Measurements from ENCODE around the gene ECT2. TPM values are rescaled to one million over a fixed set of nuclear protein-coding genes. Genes with fewer than 3 reads are reported as not detected.
"Not testable (repeated sequence)": the region's sequence is repeated elsewhere in the genome, so short reads cannot be mapped to it uniquely, and the experiment has no call there.

ECT2 gene
- total RNA-seq, 1 experiment from 2014 or later, result 43.9 TPM

DNA sequence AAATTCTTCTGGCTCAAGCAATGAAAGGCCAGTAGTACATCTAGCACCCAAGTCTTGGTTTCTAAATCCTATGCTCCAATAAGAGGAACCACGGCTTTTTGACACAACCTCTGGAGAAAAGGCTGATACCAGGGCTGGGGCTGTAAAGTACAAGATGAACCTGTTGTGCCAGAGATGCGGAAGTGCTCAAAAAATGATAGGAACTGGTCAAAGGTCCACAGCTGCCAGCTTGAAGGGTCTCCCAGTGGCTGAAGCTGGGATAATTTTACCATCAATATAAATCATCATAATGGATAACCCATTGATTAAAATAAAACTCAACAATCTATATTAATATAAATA is 39.1 kb upstream of the ECT2 start:
- H3K4me1 ChIP-seq, result no peaks in the 10 kb centered on the region
- H3K27ac ChIP-seq, result no peak overlapping the region; the same call in 1 of the 2 replicates
- H3K27me3 ChIP-seq, result no peaks in the 10 kb centered on the region
- H3K4me3 ChIP-seq, result peak overlapping the region; percentile 75
- peak in 1 of 2 experiments; percentile 2 for DNase-seq
- no peaks in the 10 kb centered on the region for H3K9me3 ChIP-seq (replicated peaks)
- H3K36me3 ChIP-seq, result no peaks in the 10 kb centered on the region

DNA sequence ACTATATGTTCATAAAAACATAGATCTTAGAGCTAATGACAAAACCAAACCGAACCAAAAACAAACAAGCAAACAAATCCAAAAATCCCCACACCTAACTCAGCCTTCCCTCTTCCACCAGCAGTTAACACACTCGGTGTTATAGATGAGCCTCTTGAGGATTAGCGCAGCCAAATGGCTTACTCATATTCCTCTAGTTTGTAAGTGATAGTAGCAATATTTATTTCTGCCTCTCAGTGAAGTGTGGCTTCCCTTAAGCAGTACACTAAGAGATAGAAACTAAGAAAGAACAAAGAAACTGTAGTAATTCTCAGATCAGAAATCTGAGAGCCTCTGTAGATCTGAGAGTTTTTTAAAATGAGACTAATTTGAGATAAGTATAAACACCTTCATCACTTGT is 37.2 kb upstream of the ECT2 start:
- H3K9me3 ChIP-seq (replicated peaks), result no peaks in the 10 kb centered on the region
- H3K27me3 ChIP-seq, result no peaks in the 10 kb centered on the region
- DNase-seq, result no peak
- H3K4me1 ChIP-seq, result no peaks in the 10 kb centered on the region
- no peaks in the 10 kb centered on the region for H3K36me3 ChIP-seq
- H3K4me3 ChIP-seq, result no peak overlapping the region
- no peak overlapping the region for H3K27ac ChIP-seq

GRCh38 chr3:172716476-172716875 is 34.0 kb upstream of the ECT2 start:
- H3K27ac ChIP-seq, result no peak overlapping the region
- H3K27me3 ChIP-seq, result no peaks in the 10 kb centered on the region
- no peaks in the 10 kb centered on the region for H3K36me3 ChIP-seq
- H3K4me3 ChIP-seq, result no peak overlapping the region
- no peak for DNase-seq
- no peaks in the 10 kb centered on the region for H3K9me3 ChIP-seq (replicated peaks)
- no peaks in the 10 kb centered on the region for H3K4me1 ChIP-seq

GRCh38 chr3:172717493-172718088 is 32.9 kb upstream of the ECT2 start:
- DNase-seq, result no peak
- Histone ChIP-seq H3K9me3 (replicated peaks) (no peaks in the 10 kb centered on the region), H3K4me1 (no peaks in the 10 kb centered on the region), H3K4me3 (no peak overlapping the region), H3K27me3 (no peaks in the 10 kb centered on the region), H3K27ac (no peak overlapping the region), H3K36me3 (no peaks in the 10 kb centered on the region)

DNA sequence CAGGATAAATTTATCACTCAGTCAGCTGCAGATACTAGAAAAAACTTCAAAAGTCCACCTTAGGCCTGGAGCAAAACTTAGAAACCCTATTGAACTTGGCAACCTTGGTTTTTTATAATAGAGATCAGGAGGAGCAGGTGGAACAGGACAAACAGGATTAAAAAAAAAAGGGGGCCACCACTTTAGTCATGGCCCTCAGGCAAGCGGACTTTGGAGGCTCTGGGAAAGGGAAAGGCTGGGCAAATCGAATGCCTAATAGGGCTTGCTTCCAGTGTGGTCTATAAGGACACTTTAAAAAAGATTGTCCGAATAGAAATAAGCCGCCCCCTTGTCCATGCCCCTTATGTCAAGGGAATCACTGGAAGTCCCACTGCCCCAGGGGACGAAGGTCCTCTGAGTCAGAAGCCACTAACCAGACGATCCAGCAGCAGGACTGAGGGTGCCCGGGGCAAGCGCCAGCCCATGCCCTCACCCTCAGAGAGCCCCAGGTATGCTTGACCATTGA is 27.9 kb upstream of the ECT2 start:
- not testable (repeated sequence) for H3K4me1 ChIP-seq; H3K4me3 ChIP-seq; H3K27me3 ChIP-seq; H3K9me3 ChIP-seq (replicated peaks); H3K27ac ChIP-seq; DNase-seq; H3K36me3 ChIP-seq

GRCh38 chr3:172726380-172726779 is 24.1 kb upstream of the ECT2 start:
- DNase-seq, result no peak
- Histone ChIP-seq H3K27ac (no peak overlapping the region), H3K9me3 (replicated peaks) (no peaks in the 10 kb centered on the region), H3K4me1 (no peaks in the 10 kb centered on the region), H3K36me3 (no peaks in the 10 kb centered on the region), H3K4me3 (no peak overlapping the region), H3K27me3 (no peaks in the 10 kb centered on the region)

GRCh38 chr3:172735014-172735413 is 15.5 kb upstream of the ECT2 start:
- Histone ChIP-seq H3K27ac (no peak overlapping the region), H3K4me3 (no peak overlapping the region), H3K4me1 (no peaks in the 10 kb centered on the region), H3K9me3 (replicated peaks) (no peaks in the 10 kb centered on the region), H3K27me3 (no peaks in the 10 kb centered on the region), H3K36me3 (no peaks in the 10 kb centered on the region)
- DNase-seq, result no peak

DNA sequence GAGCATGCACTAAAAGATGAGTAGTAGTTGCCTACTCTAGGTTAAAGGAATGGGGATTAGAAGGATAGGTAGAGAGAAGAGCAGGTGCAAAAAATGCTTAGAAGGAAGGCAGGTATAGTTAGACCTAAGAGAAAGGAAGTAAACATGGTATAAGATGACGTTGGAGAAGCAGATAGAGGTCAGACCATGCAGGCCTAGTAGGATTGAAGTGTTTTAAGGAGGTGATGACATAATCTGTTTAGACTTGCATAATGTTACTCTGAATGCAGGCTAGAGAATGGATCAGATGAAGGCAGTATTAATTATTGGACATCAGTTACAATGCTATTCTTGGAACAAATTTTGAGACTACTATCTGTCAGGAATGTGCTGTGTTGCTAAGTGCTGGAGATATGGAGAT is 11.1 kb upstream of the ECT2 start:
- Histone ChIP-seq H3K4me1 (no peaks in the 10 kb centered on the region), H3K27me3 (no peaks in the 10 kb centered on the region), H3K9me3 (replicated peaks) (no peaks in the 10 kb centered on the region), H3K27ac (no peak overlapping the region), H3K36me3 (no peaks in the 10 kb centered on the region), H3K4me3 (no peak overlapping the region)
- no peak for DNase-seq

DNA sequence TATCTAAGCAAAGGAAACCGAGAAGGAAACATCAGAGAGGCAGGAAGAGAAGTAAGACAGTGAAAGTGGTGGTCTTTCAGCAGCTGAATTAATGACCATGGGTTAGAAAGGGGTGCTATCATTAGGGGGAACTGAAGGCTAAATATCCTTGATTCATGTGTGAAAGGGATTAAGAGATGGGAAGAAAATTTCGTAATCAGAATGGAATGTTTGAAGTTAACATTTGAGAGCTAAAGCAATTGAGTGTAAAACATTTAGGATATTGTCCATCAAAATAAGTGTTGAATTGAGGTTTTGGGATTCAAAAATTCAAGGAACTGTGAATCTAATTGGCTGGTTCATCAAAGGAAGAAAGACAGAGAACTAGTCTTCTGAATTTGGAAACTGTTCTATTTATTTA is 4.1 kb upstream of the ECT2 start:
- DNase-seq, result no peak
- Histone ChIP-seq H3K4me3 (no peak overlapping the region), H3K36me3 (no peaks in the 10 kb centered on the region), H3K27ac (no peak overlapping the region), H3K27me3 (no peaks in the 10 kb centered on the region), H3K4me1 (no peaks in the 10 kb centered on the region), H3K9me3 (replicated peaks) (no peaks in the 10 kb centered on the region)

GRCh38 chr3:172749230-172749965 is 1.1 kb upstream of the ECT2 start:
- H3K4me3 ChIP-seq, result peak overlapping the region; percentile 19

DNA sequence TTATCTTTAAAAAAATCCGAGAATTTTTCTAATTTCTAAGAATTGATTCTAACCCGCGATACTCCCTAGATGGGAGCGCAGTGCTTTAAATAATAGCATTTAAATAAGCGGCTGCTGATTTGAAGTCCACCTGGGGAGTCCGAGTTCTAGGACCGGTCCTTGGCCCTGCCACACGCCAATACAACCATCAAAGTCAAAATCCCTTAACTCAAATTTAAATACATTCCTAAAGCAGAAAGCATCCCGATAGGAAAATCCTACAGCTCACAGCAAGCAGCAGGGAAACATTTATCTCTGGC is 508 bp upstream of the ECT2 start:
- no peaks in the 10 kb centered on the region for H3K27me3 ChIP-seq
- no peaks in the 10 kb centered on the region for H3K4me1 ChIP-seq
- H3K36me3 ChIP-seq, result peaks cover 3% of the 10 kb centered on the region; the same call in 1 of the 2 replicates
- no peaks in the 10 kb centered on the region for H3K9me3 ChIP-seq (replicated peaks)
- no peak for DNase-seq
- H3K4me3 ChIP-seq, result peak overlapping the region; percentile 72
- H3K27ac ChIP-seq, result peak overlapping the region; percentile 95

More at GRCh38 chr3:172749230-172749965, 1.1 kb upstream of the ECT2 start:
- Histone ChIP-seq H3K4me1 (no peaks in the 10 kb centered on the region), H3K9me3 (replicated peaks) (no peaks in the 10 kb centered on the region), H3K27ac (peak overlapping the region; percentile 95), H3K27me3 (no peaks in the 10 kb centered on the region), H3K36me3 (no peaks in the 10 kb centered on the region)
- DNase-seq, result peak in 1 of 2 experiments; percentile 3

- Histone ChIP-seq H3K27me3 (no peaks in the 10 kb centered on the region), H3K36me3 (peaks cover 8% of the 10 kb centered on the region; the same call in 1 of the 2 replicates), H3K9me3 (replicated peaks) (no peaks in the 10 kb centered on the region), H3K4me3 (peak overlapping the region; percentile 72), H3K4me1 (no peaks in the 10 kb centered on the region), H3K27ac (peak overlapping the region; percentile 95)
- DNase-seq, result peak in 1 of 2 experiments; percentile 44
Measured at GRCh38 chr3:172751175-172751704, 714 bp downstream of the ECT2 start.

DNA sequence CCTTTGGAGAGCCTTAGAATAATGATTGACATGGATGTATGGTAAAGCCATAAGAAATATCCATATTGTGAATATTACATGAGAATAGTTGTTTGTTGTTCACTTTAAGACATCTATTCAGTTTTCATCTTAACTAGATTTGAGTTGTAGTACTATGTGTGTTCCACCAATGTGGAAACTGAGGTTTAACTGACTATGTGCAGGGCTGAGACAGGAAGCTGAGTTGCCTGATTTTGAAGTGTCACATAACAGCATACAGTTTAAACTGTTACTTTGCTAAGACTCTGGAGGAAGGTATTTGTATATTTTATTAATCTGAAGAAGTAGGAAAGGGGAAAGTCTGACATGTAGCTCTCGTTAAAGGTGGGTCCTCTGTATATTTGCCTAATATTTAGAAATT is 2.1 kb downstream of the ECT2 start:
- Histone ChIP-seq H3K27ac (no peak overlapping the region), H3K36me3 (peaks cover 8% of the 10 kb centered on the region; the same call in 1 of the 2 replicates)

DNA sequence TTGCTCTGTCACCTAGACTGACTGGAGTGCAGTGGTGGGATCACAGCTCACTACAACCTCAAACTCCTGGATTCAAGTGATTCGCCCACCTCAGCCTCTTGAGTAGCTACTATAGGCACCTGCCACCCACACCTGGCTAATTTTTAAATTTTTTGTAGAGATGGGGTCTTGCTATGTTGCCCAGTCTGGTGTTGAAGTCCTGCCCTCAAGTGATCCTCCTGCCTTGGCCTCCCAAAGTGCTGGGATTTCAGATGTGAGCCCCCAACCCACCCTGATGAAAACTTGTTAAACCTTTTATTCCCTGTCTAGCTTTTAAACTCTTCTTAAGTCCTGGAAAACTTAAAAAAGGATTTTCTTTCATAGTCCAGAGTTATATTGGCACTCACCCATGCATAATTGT is 2.6 kb downstream of the ECT2 start:
- no peak for DNase-seq
- Histone ChIP-seq H3K27ac (no peak overlapping the region), H3K36me3 (peaks cover 8% of the 10 kb centered on the region; the same call in 1 of the 2 replicates), H3K9me3 (replicated peaks) (no peaks in the 10 kb centered on the region), H3K4me1 (no peaks in the 10 kb centered on the region), H3K27me3 (no peaks in the 10 kb centered on the region), H3K4me3 (no peak overlapping the region)

More for the DNA sequence above, 2.1 kb downstream of the ECT2 start:
- Histone ChIP-seq H3K4me1 (no peaks in the 10 kb centered on the region), H3K27me3 (no peaks in the 10 kb centered on the region), H3K9me3 (replicated peaks) (no peaks in the 10 kb centered on the region), H3K4me3 (no peak overlapping the region)
- DNase-seq, result no peak

DNA sequence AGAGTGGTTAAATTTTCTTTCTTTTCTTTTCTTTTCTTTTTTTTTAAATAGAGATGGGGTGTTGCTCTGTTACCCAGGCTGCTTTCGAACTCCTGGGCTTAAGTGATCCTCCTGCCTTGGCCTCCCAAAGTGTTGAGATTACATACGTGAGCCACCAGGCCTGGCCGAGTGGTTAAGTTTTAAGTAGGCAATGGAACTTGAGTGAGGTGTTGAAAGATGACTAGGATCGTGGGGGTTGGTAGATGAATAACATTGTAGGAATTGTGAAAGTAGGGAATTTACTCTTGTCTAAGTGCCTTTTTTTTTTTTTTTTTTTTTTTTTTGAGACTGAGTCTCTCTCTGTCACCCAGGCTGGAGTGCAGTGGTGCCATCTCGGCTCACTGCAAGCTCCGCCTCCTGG is 9.9 kb downstream of the ECT2 start:
- not testable (repeated sequence) for DNase-seq; H3K27ac ChIP-seq; H3K4me3 ChIP-seq; H3K9me3 ChIP-seq (replicated peaks); H3K27me3 ChIP-seq; H3K4me1 ChIP-seq
- peaks cover 11% of the 10 kb centered on the region for H3K36me3 ChIP-seq
